Ovary (tissue), 9 donors: ENCODE results near the gene IFT57. TPM values are rescaled to one million over a fixed set of nuclear protein-coding genes. Genes with fewer than 3 reads are reported as not detected.

Experiments
- DNase-seq, 5 donors: peaks; one replicate each; pipeline ENCODE4 v3.0.0-alpha.2; 2019 to 2020
- H3K27ac ChIP-seq, 2 donors: fragments of 200-600 bp; one replicate each; pipeline versions ENCODE4 v1.5.1 to v1.8.0; 2019 to 2022
- H3K27me3 ChIP-seq: fragments of 200-600 bp; one replicate; pipeline ENCODE4 v1.8.0; 2022
- H3K36me3 ChIP-seq: fragments of 200-600 bp; sonication (generic); one replicate; pipeline ENCODE4 v1.5.1; 2019
- H3K4me1 ChIP-seq: one replicate; pipeline ENCODE4 v1.8.1; 2013; ENCODE audit warnings: mild to moderate bottlenecking, moderate library complexity; ENCODE audit not compliant: insufficient read depth
- H3K4me3 ChIP-seq: fragments of 200-600 bp; sonication (generic); one replicate; pipeline ENCODE4 v1.5.1; 2017
- H3K9me3 ChIP-seq, 2 donors: fragments of 200-600 bp in 1 of 2; sonication (generic) in 1 of 2; one replicate each; pipeline versions ENCODE4 v1.5.1 to v1.8.1; 2013 to 2019; ENCODE audit warnings: mild to moderate bottlenecking in 1 of 2, moderate library complexity in 1 of 2
- EP300 ChIP-seq: sonication (generic); formaldehyde crosslinking; IDR thresholded peaks from one replicate; pipeline ENCODE4 v1.6.1; 2017; ENCODE audit warnings: antibody characterized with exemption
- POLR2A ChIP-seq: fragments of 450-650 bp; IDR thresholded peaks from one replicate; pipeline ENCODE4 v1.6.1; 2017; ENCODE audit warnings: antibody characterized with exemption, mild to moderate bottlenecking, moderate library complexity
- WGBS, 3 donors: extraction: QIAGEN DNeasy Blood & Tissue Kit in 1 of 3; methylation state at CpG; one replicate each; pipeline versions ENCODE4 v1.1.5 to v1.1.7; 2013 to 2017; 5-methylcytosine and 5-hydroxymethylcytosine counted together
- intact Hi-C, 4 donors: fragments of 100-400 bp; cut with DNase I; formaldehyde crosslinking; loops; one replicate each; pipeline versions ENCODE4 v1.11.0 to v1.15.1; 2022 to 2023
- polyA plus RNA-seq, 2 donors: library from polyadenylated mRNA; stranded (reverse); fragments of 200-250 nt in 1 of 2; fragments of 350-450 nt in 1 of 2; fragmentation: Illumina TruSeq in 1 of 2; extraction: RNeasy Lipid Tissue Mini Kit (QIAGEN cat#74804) in 1 of 2; gene quantifications; one replicate each; pipeline ENCODE4 v1.2.3, GENCODE V29; 2013 to 2014
- total RNA-seq, 7 donors: library from RNA; depleted of rRNA in 2 of 7; stranded (reverse); fragments of >200 nt in 2 of 7; fragmentation: NEBNext Ultra II Directional in 3 of 7; extraction: Animal tissue kit (Norgen Biotek cat#: 25700) in 3 of 7; gene quantifications; one replicate each; pipeline versions ENCODE4 v1.1.0 to v1.2.4, GENCODE V29; 2016 to 2023
- TF ChIP-seq, protein P1 (sequence below), 3 donors: fragments of 450-650 bp in 2 of 3; fragments of 200-600 bp in 1 of 3; IDR thresholded peaks; one replicate each; pipeline versions ENCODE4 v1.5.1 to v1.8.0; 2016 to 2022; ENCODE audit warnings: antibody characterized with exemption in 3 of 3, mild to moderate bottlenecking in 1 of 3
- donor health status: DM: no; HTN: no; CAD: no; lungs with moderate emphysema.
- donor health status: DM: no; HTN: no; CAD: no.
- donor health status: Bipolar disorder and iron deficiency.
- donor health status: DM: yes; HTN: yes; CAD: no.
- donor health status: DM: no; HTN: no; CAD: no.
- donor health status: DM: yes; HTN: yes; CAD: no.

IFT57 gene
- total and polyA plus RNA-seq, 9 donors: 31.0 to 155 (median 50.0) TPM

DNA sequence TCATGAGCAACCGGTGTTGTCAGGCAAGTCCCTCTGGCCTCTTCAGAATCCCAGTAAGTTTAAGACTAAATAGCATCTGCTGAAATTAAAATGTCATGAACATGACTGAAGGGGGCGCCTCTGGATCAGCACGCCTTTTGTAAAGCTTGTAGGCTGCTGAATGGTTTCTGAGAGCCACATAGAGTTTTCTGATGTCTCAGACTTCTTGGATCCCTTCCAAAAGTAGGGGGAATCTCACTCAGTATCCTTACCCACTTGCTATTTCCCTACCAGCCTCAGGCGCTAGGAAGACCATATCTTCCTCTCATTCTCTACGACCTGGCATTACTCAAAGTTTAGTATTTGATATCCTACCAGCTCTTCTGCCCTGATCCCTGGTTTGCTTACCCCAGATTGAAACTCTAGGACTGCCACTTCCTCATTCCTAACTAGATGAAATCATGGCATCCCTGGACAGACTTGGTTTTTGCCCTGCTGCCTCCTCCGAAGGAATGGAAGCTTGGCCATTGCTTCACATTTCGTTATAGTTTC is 68.7 kb downstream of the IFT57 start:
- no peaks in the 10 kb centered on the region for H3K36me3 ChIP-seq
- DNase-seq: no peak
- no peaks in the 10 kb centered on the region for H3K9me3 ChIP-seq
- TF ChIP-seq, protein P1, sequence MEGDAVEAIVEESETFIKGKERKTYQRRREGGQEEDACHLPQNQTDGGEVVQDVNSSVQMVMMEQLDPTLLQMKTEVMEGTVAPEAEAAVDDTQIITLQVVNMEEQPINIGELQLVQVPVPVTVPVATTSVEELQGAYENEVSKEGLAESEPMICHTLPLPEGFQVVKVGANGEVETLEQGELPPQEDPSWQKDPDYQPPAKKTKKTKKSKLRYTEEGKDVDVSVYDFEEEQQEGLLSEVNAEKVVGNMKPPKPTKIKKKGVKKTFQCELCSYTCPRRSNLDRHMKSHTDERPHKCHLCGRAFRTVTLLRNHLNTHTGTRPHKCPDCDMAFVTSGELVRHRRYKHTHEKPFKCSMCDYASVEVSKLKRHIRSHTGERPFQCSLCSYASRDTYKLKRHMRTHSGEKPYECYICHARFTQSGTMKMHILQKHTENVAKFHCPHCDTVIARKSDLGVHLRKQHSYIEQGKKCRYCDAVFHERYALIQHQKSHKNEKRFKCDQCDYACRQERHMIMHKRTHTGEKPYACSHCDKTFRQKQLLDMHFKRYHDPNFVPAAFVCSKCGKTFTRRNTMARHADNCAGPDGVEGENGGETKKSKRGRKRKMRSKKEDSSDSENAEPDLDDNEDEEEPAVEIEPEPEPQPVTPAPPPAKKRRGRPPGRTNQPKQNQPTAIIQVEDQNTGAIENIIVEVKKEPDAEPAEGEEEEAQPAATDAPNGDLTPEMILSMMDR (IDR thresholded peaks at IDR 0.05): no peak
- no peak for TF ChIP-seq POLR2A
- no peak for TF ChIP-seq EP300
- H3K27me3 ChIP-seq: no peaks in the 10 kb centered on the region
- H3K4me1 ChIP-seq: peaks cover 5% of the 10 kb centered on the region
- intact Hi-C loops: no loop called here
- no peak overlapping the region for H3K4me3 ChIP-seq
- WGBS, 3 donors: 81 to 89% (median 83%) methylated on average over 7 of the region's 7 CpGs
- H3K27ac ChIP-seq: no peak overlapping the region

DNA sequence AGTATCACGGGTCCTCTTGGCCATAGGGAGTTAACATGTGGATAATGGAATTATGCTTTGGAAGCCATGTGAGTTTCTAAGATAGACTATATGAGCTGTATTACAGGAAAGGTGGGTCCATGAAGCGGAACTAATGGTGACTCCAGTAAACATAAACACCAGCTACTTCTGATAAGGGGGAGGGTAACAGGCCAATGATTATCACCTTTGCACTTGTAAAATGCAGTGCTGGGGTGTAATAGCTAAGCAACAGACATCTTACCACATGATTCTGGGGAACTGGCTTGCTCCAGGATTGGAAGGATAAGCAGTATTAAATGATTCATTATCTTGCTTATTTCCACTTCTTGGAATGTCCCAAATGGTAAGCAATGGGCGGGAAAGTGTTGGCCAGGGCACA is 70.0 kb downstream of the IFT57 start:
- Histone ChIP-seq H3K9me3 (no peaks in the 10 kb centered on the region), H3K4me3 (no peak overlapping the region), H3K27ac (no peak overlapping the region), H3K4me1 (peaks cover 5% of the 10 kb centered on the region), H3K27me3 (no peaks in the 10 kb centered on the region), H3K36me3 (no peaks in the 10 kb centered on the region)
- no peak for TF ChIP-seq POLR2A
- TF ChIP-seq EP300: no peak
- TF ChIP-seq, protein P1 (IDR thresholded peaks at IDR 0.05): no peak
- intact Hi-C loops: no loop called here
- no peak for DNase-seq
- WGBS, 3 donors: 71 to 87% (median 81%) methylated on average over 3 of the region's 3 CpGs

DNA sequence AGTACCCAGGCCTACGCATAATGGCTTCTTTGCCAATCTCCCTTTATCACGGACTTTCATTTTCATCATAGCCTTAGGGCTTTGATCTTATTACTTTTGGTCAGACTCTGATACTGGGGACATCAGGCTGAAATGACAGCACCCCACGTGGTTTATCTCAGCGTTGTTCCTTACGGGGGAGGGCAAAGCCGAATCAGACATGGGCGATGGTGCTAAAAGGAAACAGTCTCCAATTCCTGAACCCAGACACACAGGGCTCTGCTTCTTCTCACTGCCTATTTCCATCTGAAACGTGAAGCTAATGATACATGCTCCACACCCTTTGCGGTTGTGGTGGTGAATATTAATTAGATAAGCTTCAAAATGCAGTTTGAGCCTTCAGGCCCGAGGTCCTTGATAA is 72.0 kb downstream of the IFT57 start:
- no peak overlapping the region for H3K4me3 ChIP-seq
- DNase-seq: no peak
- H3K27ac ChIP-seq: no peak overlapping the region
- 75 to 82% (median 78%) methylated on average over 10 of the region's 10 CpGs for WGBS, 3 donors
- H3K27me3 ChIP-seq: no peaks in the 10 kb centered on the region
- no peaks in the 10 kb centered on the region for H3K36me3 ChIP-seq
- no peaks in the 10 kb centered on the region for H3K9me3 ChIP-seq
- intact Hi-C loops: no loop called here
- H3K4me1 ChIP-seq: peaks cover 2% of the 10 kb centered on the region
- TF ChIP-seq EP300: no peak
- TF ChIP-seq POLR2A: no peak
- TF ChIP-seq, protein P1 (IDR thresholded peaks at IDR 0.05): no peak

DNA sequence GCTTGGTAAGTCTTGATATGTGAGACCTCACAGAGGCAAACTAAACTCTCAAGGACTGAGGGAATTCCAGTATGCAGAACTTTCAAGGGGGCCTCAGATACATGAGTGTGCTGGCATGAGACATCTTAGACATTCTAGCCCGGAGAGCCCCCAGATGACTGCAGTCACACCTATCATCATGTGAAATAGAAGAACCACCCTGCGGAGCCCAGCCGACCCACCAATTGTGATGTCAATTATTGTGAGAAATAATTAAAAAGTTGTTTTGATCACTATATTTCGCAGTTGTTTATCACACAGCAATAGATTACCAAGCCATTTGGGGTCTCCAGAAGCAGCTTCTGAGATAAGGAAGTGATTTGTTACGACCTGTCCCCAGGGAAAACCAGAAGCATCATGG is 76.1 kb downstream of the IFT57 start:
- Histone ChIP-seq H3K27ac (no peak overlapping the region), H3K36me3 (no peaks in the 10 kb centered on the region), H3K4me1 (no peaks in the 10 kb centered on the region), H3K4me3 (no peak overlapping the region), H3K27me3 (no peaks in the 10 kb centered on the region), H3K9me3 (no peaks in the 10 kb centered on the region)
- intact Hi-C loops: no loop called here
- DNase-seq: no peak
- 95 to 97% (median 96%) methylated on average over 5 of the region's 5 CpGs for WGBS, 3 donors
- TF ChIP-seq EP300 (no peak), POLR2A (no peak)
- TF ChIP-seq, protein P1 (IDR thresholded peaks at IDR 0.05): no peak

DNA sequence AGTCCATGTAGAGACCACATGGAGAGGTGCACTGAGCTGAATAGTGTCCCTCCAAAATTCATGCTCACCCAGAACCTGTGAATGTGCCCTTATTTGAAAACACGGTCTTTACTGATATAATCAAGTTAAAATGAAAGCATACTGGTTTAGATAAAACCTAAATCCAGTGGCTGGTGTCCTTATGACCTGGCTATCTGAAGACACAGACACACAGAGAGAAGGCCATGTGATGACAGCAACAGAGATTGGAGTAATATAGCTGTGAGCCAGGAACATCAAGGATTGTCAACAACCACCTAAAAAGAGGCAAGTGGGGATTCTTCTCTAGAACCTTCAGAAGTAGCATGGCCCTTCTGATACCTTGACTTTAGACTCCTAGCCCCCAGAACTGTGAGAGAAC is 76.6 kb downstream of the IFT57 start:
- TF ChIP-seq POLR2A: no peak
- Histone ChIP-seq H3K4me1 (no peaks in the 10 kb centered on the region), H3K9me3 (no peaks in the 10 kb centered on the region), H3K36me3 (no peaks in the 10 kb centered on the region), H3K27me3 (no peaks in the 10 kb centered on the region), H3K27ac (no peak overlapping the region), H3K4me3 (no peak overlapping the region)
- DNase-seq: no peak
- intact Hi-C loops: no loop called here
- 78 to 83% (median 81%) methylated on average over 1 of the region's 1 CpG for WGBS, 3 donors
